ENCODE measurements around the gene CLECL1. TPM values are rescaled to one million over a fixed set of nuclear protein-coding genes. Genes with fewer than 3 reads are reported as not detected.

CLECL1 gene
- total RNA-seq, 1 experiment from 2014 or later, result not detected

DNA sequence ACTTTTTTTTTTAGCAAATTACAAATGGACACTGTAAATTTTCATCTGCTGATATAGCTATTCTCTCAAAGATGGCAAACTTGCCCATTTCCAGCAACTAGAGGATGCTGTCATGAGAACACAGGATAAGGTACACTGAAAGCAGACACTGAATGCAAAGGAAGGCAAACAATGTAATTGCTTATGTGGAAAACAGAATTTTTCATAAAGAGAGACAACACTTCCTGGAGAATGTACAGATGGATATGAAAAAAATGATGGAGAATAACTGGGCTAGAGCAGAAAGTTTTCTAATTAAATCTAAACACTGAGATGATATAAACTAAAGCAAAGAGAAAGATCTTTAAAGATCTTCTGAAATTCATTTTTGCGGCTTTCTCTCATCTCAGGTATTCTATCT lies 27.2 kb upstream of the CLECL1 start:
- no peak for ATAC-seq
- Histone ChIP-seq H3K79me2 (ENCODE audit: insufficient read depth, low read length) (no peaks in the 10 kb centered on the region), H2AFZ (ENCODE audit: low read depth, low read length, poor library complexity, severe bottlenecking) (no peak overlapping the region), H3K36me3 (ENCODE audit: control insufficient read depth in 1 of 2, insufficient read depth in 2 of 2, low read length in 2 of 2) (no peaks in the 10 kb centered on the region), H3K9me2 (ENCODE audit: insufficient read depth) (no peaks in the 10 kb centered on the region), H3K4me3 (replicated peaks in 1 of 2; ENCODE audit: low read depth in 1 of 2, low read length in 2 of 2) (no peak overlapping the region), H3K27ac (ENCODE audit: low read depth, low read length) (no peak overlapping the region), H3K9ac (ENCODE audit: low read length) (no peak overlapping the region), H3K9me3 (ENCODE audit: control insufficient read depth in 1 of 2, insufficient read depth in 1 of 2, low read depth in 1 of 2, low read length in 2 of 2) (no peaks in the 10 kb centered on the region), H3K27me3 (ENCODE audit: insufficient read depth, low read length) (peaks cover 68% of the 10 kb centered on the region), H3K4me2 (ENCODE audit: low read length) (no peak overlapping the region), H4K20me1 (ENCODE audit: insufficient read depth) (no peaks in the 10 kb centered on the region), H3K4me1 (ENCODE audit: control insufficient read depth in 1 of 2, insufficient read depth in 2 of 2, low read length in 2 of 2) (no peaks in the 10 kb centered on the region)
- TF ChIP-seq CBX3 (IDR thresholded peaks at IDR 0.05; ENCODE audit: low read depth), result no peak
- peak; percentile 59; the same call in 1 of the 2 replicates for TF ChIP-seq EZH2phosphoT487 (IDR thresholded peaks at IDR 0.05; ENCODE audit: borderline replicate concordance)
- TF ChIP-seq EGR1 (IDR thresholded peaks at IDR 0.05; ENCODE audit: low read depth), result no peak
- TF ChIP-seq EZH2 (IDR thresholded peaks at IDR 0.05), result peak; percentile 45; the same call in 1 of the 2 replicates
- TF ChIP-seq, protein P1, sequence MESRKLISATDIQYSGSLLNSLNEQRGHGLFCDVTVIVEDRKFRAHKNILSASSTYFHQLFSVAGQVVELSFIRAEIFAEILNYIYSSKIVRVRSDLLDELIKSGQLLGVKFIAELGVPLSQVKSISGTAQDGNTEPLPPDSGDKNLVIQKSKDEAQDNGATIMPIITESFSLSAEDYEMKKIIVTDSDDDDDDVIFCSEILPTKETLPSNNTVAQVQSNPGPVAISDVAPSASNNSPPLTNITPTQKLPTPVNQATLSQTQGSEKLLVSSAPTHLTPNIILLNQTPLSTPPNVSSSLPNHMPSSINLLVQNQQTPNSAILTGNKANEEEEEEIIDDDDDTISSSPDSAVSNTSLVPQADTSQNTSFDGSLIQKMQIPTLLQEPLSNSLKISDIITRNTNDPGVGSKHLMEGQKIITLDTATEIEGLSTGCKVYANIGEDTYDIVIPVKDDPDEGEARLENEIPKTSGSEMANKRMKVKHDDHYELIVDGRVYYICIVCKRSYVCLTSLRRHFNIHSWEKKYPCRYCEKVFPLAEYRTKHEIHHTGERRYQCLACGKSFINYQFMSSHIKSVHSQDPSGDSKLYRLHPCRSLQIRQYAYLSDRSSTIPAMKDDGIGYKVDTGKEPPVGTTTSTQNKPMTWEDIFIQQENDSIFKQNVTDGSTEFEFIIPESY (IDR thresholded peaks at IDR 0.05; ENCODE audit: extremely low read depth, insufficient replicate concordance, low read length), result no peak
- no peak for TF ChIP-seq POLR2AphosphoS5 (IDR thresholded peaks at IDR 0.05; ENCODE audit: low read depth, low read length)
- no peak for TF ChIP-seq SRF (IDR thresholded peaks at IDR 0.05; ENCODE audit: low read depth)
- no TSS peak for BruUV-seq (replicated peaks)
- no peak for DNase-seq (ENCODE audit: low read depth, low spot score)
- POLR2A ChIA-PET, result no interaction called here
- CTCF ChIA-PET, result interaction anchor here (0.7 to 4.1 kb wide), 3 partner anchors 9 to 17 kb away, joined by 3 to 21 read pairs (median 5); no protein-coding TSS in a partner anchor
- RAD21 ChIA-PET (ENCODE audit: low non-redundant PET in 1 of 2, low total read pairs in 2 of 2, uncharacterized antibody in 2 of 2, unreplicated experiment in 2 of 2), result no interaction called here
- intact Hi-C loops (cut with micrococcal nuclease), result no loop called here

DNA sequence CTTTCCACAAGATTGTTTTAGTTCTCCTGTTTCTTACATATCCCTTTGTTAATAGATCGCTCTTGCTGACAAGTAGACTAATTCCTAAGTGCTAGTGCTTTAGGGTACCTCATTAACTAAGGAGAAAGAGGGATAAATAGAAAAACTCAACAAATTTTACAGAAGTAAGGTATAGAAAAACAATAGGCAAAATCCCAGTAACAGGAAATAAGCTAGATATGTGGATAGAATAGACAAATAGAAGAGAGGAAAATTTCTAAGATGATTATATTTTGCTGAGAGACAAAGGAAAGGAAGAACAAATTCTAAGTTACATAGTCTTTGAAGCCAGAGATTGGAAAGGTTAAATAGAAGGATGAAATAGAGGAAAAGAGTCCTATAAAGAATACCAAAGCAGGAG lies 26.8 kb upstream of the CLECL1 start:
- 0 out of 2 replicates have a peak, but pooled peaks have one; percentile 4 for TF ChIP-seq EZH2phosphoT487 (IDR thresholded peaks at IDR 0.05; ENCODE audit: borderline replicate concordance)
- TF ChIP-seq, protein P1 (IDR thresholded peaks at IDR 0.05; ENCODE audit: extremely low read depth, insufficient replicate concordance, low read length), result no peak
- intact Hi-C loops (cut with micrococcal nuclease), result no loop called here
- Histone ChIP-seq H3K9ac (ENCODE audit: low read length) (no peak overlapping the region), H2AFZ (ENCODE audit: low read depth, low read length, poor library complexity, severe bottlenecking) (no peak overlapping the region), H3K4me3 (replicated peaks in 1 of 2; ENCODE audit: low read depth in 1 of 2, low read length in 2 of 2) (no peak overlapping the region), H3K27ac (ENCODE audit: low read depth, low read length) (no peak overlapping the region), H3K4me1 (ENCODE audit: control insufficient read depth in 1 of 2, insufficient read depth in 2 of 2, low read length in 2 of 2) (no peaks in the 10 kb centered on the region), H3K36me3 (ENCODE audit: control insufficient read depth in 1 of 2, insufficient read depth in 2 of 2, low read length in 2 of 2) (no peaks in the 10 kb centered on the region), H3K79me2 (ENCODE audit: insufficient read depth, low read length) (no peaks in the 10 kb centered on the region), H4K20me1 (ENCODE audit: insufficient read depth) (no peaks in the 10 kb centered on the region), H3K27me3 (ENCODE audit: insufficient read depth, low read length) (peaks cover 66% of the 10 kb centered on the region), H3K9me3 (ENCODE audit: control insufficient read depth in 1 of 2, insufficient read depth in 1 of 2, low read depth in 1 of 2, low read length in 2 of 2) (no peaks in the 10 kb centered on the region), H3K9me2 (ENCODE audit: insufficient read depth) (no peaks in the 10 kb centered on the region), H3K4me2 (ENCODE audit: low read length) (no peak overlapping the region)
- ChIA-PET POLR2A (no interaction called here), RAD21 (ENCODE audit: low non-redundant PET in 1 of 2, low total read pairs in 2 of 2, uncharacterized antibody in 2 of 2, unreplicated experiment in 2 of 2) (no interaction called here), CTCF (interaction anchor here (0.7 to 4.1 kb wide), 4 partner anchors 9 to 17 kb away, joined by 3 to 21 read pairs (median 6); no protein-coding TSS in a partner anchor)
- DNase-seq (ENCODE audit: low read depth, low spot score) (no peak), ATAC-seq (no peak)
- no TSS peak for BruUV-seq (replicated peaks)

All from HCT116 (cell line).